Coronary artery (tissue), 2 donors: ENCODE measurements around the gene DCHS2.

Source experiments
- DNase-seq: peaks from one replicate; pipeline ENCODE4 v3.0.0-alpha.2; 2017; ENCODE audit warnings: low spot score
- H3K27ac ChIP-seq, 2 donors: fragments of 200-600 bp; sonication (generic); one replicate each; pipeline ENCODE4 v1.5.1; 2016 to 2019
- H3K4me3 ChIP-seq: fragments of 200-600 bp; sonication (generic); 2 replicates; pipeline ENCODE4 v1.5.1; 2016; ENCODE audit warnings: mild to moderate bottlenecking, moderate library complexity
- TF ChIP-seq, protein P1 (sequence below): fragments of 200-600 bp; sonication (generic); IDR thresholded peaks from one replicate; pipeline ENCODE4 v1.5.1; 2019; ENCODE audit warnings: antibody characterized with exemption

The DCHS2 gene

DNA sequence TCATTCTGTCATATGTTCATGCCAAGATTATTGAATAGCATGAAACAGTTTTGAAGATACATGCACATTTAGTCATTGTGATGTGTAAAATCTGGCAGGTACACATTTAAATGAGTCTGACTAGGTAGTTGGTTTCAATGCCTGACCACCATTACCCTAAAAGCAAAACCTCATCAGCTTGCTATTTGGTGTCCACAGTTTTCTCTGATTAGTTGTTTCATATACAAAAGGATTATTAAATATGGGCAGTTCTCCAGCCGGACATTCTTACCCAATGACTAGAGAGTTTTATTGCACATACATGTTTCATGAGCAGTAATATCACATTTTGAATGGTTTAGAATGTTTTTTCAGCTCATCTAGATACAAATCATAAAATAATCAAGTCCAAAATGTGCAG is 23.7 kb downstream of the DCHS2 start:
- DNase-seq = no peak
- Histone ChIP-seq H3K4me3 (no peak overlapping the region), H3K27ac (no peak overlapping the region)
- TF ChIP-seq, protein P1, sequence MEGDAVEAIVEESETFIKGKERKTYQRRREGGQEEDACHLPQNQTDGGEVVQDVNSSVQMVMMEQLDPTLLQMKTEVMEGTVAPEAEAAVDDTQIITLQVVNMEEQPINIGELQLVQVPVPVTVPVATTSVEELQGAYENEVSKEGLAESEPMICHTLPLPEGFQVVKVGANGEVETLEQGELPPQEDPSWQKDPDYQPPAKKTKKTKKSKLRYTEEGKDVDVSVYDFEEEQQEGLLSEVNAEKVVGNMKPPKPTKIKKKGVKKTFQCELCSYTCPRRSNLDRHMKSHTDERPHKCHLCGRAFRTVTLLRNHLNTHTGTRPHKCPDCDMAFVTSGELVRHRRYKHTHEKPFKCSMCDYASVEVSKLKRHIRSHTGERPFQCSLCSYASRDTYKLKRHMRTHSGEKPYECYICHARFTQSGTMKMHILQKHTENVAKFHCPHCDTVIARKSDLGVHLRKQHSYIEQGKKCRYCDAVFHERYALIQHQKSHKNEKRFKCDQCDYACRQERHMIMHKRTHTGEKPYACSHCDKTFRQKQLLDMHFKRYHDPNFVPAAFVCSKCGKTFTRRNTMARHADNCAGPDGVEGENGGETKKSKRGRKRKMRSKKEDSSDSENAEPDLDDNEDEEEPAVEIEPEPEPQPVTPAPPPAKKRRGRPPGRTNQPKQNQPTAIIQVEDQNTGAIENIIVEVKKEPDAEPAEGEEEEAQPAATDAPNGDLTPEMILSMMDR = no peak

DNA sequence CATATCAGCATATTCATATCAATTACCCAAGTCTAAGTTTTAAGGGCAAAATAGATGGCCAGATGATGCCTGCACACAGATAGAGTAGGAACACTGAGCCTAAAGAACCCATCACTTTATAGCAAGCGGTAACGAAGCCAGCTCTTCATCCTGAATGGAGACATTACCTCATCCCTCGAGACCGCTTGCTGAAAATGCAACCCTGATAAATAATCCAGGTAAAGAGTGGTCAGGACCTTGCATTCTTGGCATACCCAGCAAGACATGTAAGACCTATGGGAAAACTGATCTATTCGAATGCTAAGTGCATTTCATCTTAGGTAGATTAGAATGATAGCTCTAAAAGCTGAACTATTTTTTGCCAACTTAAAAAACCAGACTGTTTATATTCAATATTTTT is 25.3 kb downstream of the DCHS2 start:
- Histone ChIP-seq H3K27ac (no peak overlapping the region), H3K4me3 (no peak overlapping the region)
- TF ChIP-seq, protein P1 = no peak
- no peak for DNase-seq

DNA sequence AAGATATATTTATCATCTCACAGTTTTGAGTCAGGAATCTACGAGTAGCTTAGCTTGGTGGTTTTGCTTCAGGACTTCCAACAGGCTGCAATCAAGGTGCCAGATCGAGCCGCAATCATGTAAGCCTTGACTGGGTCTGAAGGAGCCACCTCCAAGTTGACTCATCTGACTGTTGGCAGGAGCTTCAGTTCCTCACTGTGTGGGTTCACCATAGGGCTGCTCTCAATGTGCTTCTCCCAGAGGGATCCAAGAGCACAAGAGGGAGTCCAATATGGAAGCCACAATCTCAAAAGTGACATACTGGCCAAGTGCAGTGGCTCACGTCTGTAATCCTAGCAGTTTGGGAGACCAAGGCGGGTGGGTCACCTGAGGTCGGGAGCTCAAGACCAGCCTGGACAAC is 26.5 kb downstream of the DCHS2 start:
- TF ChIP-seq, protein P1 = no peak
- Histone ChIP-seq H3K27ac (no peak overlapping the region), H3K4me3 (no peak overlapping the region)

DNA sequence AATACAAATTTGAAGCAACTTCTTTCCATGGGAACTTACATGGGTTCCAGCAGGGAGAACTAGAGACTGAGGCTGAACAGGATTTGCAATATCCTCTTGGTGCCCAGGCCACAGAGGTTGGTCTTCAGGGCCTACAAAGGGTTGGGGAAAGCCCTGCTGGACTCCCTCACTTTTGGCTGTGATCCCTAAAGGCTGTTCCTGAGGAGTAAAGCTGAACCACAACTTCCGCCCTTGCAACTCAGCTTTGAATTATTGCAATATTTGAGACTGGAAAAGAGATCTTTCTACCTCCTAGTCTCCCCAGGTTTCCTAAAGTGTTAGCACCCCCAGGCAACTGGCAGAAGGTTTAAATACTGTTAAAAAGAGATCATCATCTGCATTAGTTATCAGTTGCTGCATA is 26.9 kb downstream of the DCHS2 start:
- TF ChIP-seq, protein P1 = no peak
- Histone ChIP-seq H3K27ac (no peak overlapping the region), H3K4me3 (no peak overlapping the region)
- no peak for DNase-seq

More for the DNA sequence above, 26.5 kb downstream of the DCHS2 start:
- DNase-seq = no peak

DNA sequence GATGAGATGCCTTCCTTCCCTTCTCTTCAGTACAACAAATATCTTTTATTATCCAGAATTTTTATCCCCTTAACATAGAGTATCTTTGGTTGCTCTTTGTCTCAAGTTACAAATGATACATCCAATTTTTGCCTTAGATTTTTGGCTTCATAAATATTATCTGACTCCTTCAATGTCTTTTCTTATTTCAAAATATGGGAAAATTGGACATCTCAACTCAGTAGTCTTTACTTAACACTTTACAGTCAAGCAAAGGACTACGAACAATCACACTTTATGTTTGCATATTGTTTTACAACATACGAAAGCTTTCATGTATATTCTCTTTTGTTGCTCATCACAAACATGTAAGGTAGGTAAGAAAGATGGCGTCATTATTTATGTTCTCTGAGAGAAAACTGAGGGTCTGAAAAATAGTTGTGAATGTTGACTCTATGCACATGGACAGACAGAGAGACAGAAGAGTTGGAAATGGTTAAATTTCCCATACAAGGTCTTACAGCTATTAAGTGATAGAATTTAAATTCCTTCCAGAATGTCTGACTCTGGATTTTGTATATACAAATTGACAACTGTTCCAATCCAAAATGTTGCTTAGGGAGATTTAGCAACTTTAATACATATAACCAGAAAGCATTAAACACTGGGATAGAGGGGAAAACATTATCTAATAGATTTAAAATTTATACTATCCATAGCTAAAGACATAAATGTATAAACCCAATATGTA is 29.4 kb downstream of the DCHS2 start:
- no peak overlapping the region for H3K27ac ChIP-seq
- TF ChIP-seq, protein P1 = no peak
- DNase-seq = no peak
- H3K4me3 ChIP-seq = no peak overlapping the region

DNA sequence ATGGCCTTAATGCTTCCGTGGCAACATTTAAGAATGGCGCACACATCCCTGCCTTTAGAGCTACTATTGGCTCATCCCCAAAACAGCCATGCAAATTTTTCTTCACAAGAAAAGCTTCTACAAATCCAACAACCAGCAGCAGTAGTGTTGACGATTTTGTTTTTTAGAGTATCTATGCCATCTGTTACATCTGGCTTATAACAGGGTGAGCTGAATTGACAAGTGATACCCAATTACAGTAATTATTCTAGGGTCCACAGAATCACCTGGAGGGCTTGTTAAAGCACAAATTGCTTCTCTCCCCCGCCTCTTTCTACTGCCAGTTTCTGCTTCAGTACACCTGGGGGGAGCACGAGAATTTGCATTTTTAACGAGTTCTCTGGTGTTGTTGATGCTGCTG is 34.1 kb downstream of the DCHS2 start:
- TF ChIP-seq, protein P1 = no peak
- DNase-seq = no peak
- H3K4me3 ChIP-seq = no peak overlapping the region
- no peak overlapping the region for H3K27ac ChIP-seq

DNA sequence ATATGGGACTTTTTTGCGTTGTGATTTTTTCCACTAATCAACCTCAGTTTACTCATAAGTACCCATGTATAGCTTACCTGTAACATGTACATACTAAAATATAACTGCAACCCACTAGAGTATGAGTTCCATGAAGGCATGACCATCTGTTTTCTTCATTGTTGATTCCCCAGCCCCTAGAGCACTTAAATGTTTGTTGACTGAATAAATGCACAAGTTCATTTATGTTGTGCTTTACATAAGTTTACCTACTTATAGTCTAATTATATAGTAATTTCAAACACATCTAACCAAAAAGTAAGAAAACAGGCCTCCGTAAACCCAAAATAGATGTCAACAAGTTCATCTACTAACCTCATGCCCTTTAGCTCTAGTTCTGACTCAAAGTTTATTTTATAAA is 34.7 kb downstream of the DCHS2 start:
- DNase-seq = no peak
- H3K27ac ChIP-seq = no peak overlapping the region
- TF ChIP-seq, protein P1 = no peak
- H3K4me3 ChIP-seq = no peak overlapping the region
